GM13977 (cell line): Measurements from ENCODE around the gene NEK9.

Source experiments
- DNase-seq: peaks from one replicate; pipeline ENCODE4 v3.0.0; 2012; ENCODE audit warnings: low spot score
- in situ Hi-C: fragments of 300-500 bp; cut with MboI; formaldehyde crosslinking; loops from one replicate; pipeline ENCODE4 v1.12.0; 2022; ENCODE audit warnings: low sequenced_read_pairs, low pct_unique_long_range_greater_than_20kb, mixed read lengths, inconsistent platforms; ENCODE audit not compliant: unreplicated experiment
- TF ChIP-seq, protein P1 (sequence below): IDR thresholded peaks from 2 replicates; pipeline ENCODE4 v1.5.1; 2012; ENCODE audit warnings: mild to moderate bottlenecking, control low read depth; ENCODE audit not compliant: insufficient read depth; ENCODE audit errors: extremely low read depth, missing control alignments

Gene NEK9

DNA sequence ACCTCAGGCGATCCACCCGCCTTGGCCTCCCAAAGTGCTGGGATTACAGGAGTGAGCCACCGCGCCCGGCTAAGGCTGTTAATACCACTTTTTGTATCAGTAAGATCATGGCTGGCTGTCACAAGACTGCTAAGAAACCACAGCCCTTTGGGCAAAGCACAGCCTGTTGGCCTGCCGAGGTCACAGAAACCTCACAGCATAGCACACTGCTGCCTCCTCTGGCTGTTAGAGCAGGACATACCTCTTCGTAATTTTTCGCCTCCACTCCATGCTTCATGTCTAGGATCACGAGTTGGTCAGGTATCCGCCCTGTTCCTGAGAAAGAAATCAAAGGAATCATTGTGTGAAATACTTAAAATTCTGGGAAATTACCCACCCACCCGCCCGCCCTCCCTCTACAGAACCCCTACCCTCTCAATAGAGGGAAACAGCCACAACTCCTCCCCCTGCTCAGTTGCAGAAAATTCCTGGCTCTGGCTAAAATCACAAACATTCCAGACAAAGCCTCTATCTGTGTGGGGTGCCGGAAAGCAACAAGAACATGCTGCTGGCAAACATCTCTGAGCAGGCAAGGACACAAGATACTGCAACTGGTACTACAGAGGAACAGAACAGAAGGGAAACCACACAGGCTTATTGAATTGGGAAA is 20.7 kb upstream of the NEK9 start:
- TF ChIP-seq, protein P1, sequence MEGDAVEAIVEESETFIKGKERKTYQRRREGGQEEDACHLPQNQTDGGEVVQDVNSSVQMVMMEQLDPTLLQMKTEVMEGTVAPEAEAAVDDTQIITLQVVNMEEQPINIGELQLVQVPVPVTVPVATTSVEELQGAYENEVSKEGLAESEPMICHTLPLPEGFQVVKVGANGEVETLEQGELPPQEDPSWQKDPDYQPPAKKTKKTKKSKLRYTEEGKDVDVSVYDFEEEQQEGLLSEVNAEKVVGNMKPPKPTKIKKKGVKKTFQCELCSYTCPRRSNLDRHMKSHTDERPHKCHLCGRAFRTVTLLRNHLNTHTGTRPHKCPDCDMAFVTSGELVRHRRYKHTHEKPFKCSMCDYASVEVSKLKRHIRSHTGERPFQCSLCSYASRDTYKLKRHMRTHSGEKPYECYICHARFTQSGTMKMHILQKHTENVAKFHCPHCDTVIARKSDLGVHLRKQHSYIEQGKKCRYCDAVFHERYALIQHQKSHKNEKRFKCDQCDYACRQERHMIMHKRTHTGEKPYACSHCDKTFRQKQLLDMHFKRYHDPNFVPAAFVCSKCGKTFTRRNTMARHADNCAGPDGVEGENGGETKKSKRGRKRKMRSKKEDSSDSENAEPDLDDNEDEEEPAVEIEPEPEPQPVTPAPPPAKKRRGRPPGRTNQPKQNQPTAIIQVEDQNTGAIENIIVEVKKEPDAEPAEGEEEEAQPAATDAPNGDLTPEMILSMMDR = peak; percentile 7
- in situ Hi-C loops = loop anchor here (25.0 kb wide), 1 partner anchor 340 kb away; no protein-coding TSS in a partner anchor
- DNase-seq = no peak

GRCh38 chr14:75144944-75145343 is 18.1 kb upstream of the NEK9 start:
- no peak for DNase-seq
- in situ Hi-C loops = loop anchor here (25.0 kb wide), 1 partner anchor 342 kb away; no protein-coding TSS in a partner anchor
- TF ChIP-seq, protein P1 = no peak

DNA sequence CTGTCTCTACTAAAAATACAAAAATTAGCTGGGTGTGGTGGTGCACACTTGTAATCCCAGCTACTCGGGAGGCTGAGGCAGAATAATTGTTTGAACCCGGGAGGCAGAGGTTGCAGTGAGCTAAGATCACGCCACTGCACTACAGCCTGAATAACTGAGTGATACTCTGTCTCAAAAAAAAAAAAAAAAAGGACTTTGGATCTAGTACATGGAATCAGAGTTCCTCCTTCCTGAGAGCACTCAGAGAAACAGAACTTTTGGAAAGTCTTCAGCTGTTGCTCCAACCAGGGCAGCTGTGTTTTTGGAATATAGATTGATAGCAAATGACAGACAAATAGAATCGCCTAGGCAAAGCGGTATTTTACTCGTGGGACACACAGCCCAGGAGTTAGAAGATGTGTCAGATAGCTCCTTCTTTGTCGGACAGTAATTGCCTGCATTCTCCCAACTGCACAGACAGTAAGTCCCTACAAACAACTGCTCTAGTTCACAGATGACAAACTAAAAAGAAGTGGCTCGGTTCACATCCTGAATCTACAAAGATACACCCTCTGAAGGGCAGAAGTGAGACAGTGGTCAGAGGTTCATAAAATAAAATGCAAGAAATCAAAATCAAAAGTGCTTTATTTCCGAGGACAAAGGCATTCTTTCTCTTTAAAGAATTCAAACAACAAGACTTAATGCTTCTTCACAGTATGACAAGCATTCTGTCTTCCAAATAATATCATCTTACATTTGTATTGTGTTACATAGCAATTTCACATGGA is 17.1 kb upstream of the NEK9 start:
- DNase-seq = no peak
- in situ Hi-C loops = loop anchor here (25.0 kb wide), 1 partner anchor 343 kb away; no protein-coding TSS in a partner anchor
- TF ChIP-seq, protein P1 = no peak

GRCh38 chr14:75142494-75142893 is 15.6 kb upstream of the NEK9 start:
- in situ Hi-C loops = loop anchor here (25.0 kb wide), 1 partner anchor 345 kb away; no protein-coding TSS in a partner anchor
- no peak for DNase-seq
- TF ChIP-seq, protein P1 = no peak

- TF ChIP-seq, protein P1 = peak; percentile 41
- DNase-seq = no peak
- in situ Hi-C loops = loop anchor here (25.0 kb wide), 1 partner anchor 345 kb away; no protein-coding TSS in a partner anchor
These were observed 15.1 kb upstream of the NEK9 start for GRCh38 chr14:75141967-75142366.

DNA sequence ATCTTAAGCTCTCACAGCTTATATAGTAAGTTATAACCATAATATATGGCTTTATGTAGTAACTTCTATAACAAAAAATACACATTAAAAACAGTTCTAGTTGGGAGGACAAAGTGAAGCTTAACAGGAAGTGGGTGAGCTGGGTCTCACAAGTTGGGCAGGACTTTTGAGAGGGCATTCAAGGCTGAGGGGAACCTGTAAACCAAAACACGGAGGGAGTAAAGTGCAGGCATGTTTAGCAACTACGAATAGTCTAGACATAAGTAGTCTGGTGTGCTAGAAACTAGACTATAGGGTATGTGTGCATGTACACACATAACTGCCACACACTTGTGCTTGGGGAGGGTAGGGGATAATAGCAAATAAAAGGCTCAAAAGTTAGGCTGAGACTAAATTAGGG is 14.2 kb upstream of the NEK9 start:
- in situ Hi-C loops = loop anchor here (25.0 kb wide), 1 partner anchor 346 kb away; no protein-coding TSS in a partner anchor
- no peak for DNase-seq
- TF ChIP-seq, protein P1 = no peak
